Raji (cell line): ENCODE measurements around the gene MBP.
A peak's percentile ranks its signal among the peaks of the same experiment; 100 is the strongest.

Source experiments
- POLR2A ChIP-seq: IDR thresholded peaks from 2 replicates; pipeline ENCODE4 v1.6.1; 2011; ENCODE audit warnings: low read depth, low read length, control low read depth; ENCODE audit not compliant: insufficient read depth

The MBP gene

DNA sequence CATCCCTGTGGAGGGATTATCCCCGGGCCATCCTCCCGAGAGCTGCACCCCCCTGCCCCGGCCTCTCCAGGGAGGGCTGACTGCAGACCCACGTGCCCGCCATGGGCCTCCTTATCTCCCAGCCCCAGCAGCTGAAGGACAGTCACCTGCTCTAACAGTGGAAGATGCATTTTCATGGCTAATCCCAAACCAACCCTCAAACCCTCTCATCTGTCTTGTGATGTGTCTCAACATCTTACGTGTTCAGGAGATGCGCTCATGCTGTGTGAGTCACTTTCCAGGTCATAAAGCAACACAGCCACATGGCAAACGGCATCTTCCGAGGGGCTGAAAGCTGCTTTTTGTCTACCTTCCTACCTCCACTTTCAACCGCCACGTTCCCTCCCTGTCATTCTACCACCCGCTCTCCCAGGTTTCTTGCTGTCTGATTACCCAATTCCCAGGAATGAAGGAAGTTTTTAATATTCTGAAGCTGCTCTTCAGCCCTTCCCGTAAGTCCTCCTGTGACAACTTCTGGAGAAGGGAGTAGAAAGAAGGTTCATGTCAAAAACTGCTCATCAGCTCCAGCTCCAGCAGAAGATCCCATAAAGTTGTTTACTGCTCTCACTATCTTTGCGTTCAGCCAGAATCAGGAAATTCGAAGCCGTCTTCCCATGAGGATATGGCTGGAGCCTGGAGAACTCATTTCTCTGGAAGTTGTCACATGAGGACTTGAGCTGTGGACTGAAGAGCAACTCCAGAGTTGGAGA lies 54.5 kb downstream of the MBP start:
- TF ChIP-seq POLR2A: no peak

DNA sequence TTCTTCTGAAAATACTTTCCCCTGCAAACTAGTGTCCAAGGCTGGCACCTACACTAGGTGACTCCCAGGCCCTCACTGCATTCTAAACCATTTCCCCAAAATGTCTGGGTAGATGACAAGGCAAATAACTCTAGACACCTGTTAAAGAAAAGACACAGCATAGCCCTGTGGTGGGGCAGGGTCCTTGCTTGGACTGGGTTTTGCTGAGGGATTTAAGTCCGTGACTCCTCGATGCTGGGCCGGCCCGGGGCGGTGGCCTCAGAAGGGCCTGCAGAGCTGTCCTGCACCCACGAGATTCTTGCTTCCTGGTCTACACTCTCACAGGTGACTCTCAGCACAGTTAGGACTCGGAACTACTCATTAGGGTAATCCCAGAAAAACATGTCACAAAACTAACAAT lies 55.2 kb downstream of the MBP start:
- TF ChIP-seq POLR2A: no peak

DNA sequence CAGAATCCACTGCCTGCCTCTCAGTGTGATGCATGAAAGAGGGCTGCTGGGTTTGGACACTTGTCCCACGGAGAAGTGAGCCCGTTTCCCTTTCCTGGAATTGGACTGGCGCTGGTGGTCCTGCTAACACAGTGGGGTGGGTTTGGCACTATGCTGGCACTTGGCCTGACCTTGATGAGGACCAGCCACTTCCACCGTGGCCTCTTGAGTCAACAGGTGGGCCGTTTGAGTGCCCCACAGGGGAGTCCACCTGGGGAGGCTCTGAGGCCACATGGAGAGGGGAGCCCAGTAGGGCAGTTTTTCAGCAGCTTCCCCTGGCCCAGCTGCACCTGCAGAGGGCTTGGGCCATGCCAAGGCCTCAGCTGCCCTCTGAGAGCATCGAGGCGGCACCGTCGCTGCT lies 56.5 kb downstream of the MBP start:
- TF ChIP-seq POLR2A: no peak

DNA sequence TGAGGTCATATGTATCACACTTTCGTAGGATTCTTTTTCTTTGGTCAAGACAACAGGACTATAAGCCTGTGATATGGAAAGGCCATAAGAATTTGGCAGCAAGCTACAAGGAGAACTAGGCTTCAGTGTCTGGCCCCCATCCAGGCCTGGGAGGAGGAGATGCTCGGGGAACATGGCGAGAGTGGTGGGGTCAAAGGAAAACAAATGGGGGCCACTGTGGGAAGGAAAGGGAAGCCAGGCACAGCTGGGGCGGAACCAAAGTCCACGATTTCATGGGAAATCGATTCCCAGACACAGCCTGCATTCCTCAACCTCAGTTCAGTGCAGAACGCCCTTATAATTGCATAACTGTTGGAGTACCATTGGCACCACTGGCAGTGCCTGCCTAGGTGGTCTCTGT lies 58.2 kb downstream of the MBP start:
- no peak for TF ChIP-seq POLR2A

DNA sequence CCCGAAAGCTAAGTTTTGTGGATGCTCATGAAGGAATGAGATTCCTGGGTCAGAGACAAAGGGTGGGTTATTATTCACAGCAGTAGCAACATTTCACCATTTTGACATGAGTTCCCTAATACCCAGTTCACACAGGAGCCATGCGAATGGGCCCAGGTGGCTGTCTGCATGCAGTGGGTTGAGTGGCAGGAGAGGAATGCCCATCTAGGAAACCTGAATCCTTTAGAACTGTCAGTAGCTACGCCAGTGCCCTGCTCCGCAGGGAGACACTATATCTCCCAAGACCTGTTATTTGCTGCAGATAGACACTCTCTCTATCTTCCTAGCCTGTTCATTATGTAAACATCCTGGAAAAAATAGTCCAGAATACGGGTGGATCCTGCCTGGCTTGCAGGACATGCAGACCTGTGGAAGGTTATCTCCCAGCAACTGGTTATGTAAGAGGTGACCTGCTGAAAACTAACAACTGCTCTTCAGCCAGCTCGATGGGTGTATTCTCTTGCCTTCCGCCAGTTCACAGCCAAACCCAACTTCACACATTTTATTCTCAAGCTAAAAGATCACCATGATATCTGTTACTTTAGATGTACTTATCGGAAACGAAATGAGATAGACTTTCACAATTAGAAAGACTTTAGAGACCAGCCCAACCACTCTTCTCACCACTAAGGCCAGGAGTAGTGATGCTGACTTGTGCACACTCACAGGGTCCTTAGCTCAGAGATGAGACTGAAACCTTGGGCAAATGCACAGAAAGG lies 59.1 kb downstream of the MBP start:
- TF ChIP-seq POLR2A: no peak

DNA sequence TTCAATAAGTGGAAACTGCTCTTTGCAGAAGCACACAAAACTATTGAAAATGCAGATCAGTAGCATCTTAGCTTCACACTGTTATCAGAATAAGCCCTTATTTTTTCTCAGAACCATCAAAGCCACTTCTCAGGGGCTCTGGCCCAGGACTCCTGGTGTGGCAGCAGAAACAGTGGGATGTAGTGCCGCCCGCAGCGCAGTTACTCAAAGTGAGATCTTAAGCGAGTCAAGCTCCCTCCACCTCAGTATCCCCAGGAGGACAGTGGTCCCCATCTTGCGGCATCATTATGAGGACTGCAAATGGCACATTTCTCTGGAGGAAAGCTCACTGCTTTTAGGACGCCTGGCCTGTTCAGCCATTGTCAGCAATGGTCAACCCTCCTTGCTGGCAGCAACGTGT lies 60.0 kb downstream of the MBP start:
- TF ChIP-seq POLR2A: no peak

DNA sequence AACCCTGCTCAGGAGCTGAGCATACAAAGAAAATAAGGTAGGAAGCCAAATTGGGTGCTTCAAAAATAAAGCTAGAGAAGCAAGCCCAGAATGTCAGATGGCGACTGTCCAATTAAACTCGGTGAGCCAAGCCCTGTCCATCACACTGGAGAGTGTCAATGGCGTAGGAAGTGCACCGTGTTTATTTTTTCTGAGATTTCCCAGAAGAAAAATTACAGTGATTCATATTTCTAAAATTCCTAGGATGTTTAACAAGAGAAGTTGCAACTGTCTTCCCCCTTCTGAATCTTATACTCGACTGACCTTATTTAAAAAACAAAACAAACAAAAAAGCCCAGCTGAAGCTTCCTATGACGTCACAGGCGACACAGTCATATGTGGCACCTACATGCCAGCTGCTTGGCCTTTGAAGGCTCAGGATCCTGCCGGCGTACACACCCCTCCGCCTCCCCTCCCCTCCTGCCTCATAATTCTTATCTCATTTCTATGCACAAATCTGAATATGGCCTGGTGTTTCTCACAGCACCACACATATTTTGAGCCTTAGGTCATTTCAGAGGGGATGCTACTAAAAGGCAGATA lies 60.8 kb downstream of the MBP start:
- no peak for TF ChIP-seq POLR2A

DNA sequence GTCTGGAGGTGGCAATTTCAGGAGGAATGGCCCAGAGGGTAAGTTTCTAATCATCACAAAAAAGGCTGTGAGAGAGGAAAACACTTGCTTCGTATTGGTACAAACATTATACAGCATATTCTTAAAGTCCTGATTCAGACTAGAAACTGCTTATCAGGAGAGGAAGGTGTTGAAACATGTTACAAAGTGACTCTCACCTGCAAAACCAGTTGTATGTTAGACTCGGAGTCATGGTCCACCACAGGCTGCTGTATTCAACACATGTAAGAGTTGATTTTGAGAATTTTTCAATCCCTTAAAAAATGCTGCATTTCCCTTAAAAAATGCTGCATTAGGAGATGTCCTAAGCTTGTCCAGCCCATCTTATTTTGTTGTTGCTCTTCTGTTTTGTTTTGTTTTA lies 61.5 kb downstream of the MBP start:
- TF ChIP-seq POLR2A: no peak

DNA sequence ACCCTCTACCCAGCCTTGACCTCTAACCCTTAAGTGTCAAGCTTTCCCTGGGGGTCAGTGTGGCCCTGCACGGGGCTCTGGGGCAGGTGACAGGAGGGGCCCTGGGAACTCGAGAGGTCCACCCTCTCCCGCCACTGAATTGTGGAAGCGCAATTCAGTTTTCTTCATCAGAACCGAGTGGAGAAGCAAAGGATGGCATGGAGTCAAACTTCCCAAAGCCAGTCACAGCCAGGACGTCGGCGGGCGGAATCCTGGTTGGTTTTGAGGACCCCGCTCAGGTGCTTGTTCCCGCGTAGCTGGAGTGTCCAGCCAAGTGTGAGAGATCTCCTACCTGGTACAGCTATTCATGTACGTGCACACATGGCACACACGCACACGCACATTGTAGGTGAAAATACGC lies 62.0 kb downstream of the MBP start:
- no peak for TF ChIP-seq POLR2A

DNA sequence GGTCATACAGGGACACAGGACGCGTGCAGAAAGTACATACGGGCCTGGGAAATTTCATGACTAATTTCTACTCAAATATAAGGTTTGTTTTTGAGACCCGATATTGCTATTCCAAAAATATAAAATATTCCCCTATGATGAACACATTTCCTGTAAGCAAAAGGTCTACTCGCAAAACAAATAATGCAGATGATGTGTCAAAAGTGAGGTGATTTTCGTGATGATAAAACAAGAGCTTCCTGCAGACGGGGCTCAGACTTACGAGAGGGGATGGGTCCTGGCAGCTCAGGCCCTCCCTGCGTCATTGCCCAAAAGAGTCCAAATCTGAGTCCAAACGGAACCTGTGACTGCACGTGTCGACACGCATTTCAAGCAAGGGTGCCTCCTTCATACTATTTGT lies 62.7 kb downstream of the MBP start:
- TF ChIP-seq POLR2A: no peak

DNA sequence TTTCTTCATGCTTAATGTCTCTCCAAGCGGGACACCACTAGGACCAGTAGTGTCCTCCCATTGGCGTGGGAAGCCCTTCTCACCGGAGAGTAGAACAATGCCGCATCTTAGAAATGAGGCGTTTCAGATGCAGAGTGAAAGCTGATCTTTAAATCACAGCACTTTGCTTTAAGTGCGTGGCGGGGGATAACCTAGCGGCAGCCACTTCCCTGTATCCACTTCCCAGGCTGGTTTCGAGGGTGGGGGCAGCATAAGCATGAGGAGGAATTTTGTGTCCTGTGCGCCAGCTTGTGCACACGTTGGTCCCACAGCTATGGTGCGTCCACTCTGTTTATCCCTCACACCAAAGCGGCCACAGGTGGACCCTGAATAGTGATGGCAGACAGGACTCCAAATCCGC lies 63.1 kb downstream of the MBP start:
- no peak for TF ChIP-seq POLR2A

DNA sequence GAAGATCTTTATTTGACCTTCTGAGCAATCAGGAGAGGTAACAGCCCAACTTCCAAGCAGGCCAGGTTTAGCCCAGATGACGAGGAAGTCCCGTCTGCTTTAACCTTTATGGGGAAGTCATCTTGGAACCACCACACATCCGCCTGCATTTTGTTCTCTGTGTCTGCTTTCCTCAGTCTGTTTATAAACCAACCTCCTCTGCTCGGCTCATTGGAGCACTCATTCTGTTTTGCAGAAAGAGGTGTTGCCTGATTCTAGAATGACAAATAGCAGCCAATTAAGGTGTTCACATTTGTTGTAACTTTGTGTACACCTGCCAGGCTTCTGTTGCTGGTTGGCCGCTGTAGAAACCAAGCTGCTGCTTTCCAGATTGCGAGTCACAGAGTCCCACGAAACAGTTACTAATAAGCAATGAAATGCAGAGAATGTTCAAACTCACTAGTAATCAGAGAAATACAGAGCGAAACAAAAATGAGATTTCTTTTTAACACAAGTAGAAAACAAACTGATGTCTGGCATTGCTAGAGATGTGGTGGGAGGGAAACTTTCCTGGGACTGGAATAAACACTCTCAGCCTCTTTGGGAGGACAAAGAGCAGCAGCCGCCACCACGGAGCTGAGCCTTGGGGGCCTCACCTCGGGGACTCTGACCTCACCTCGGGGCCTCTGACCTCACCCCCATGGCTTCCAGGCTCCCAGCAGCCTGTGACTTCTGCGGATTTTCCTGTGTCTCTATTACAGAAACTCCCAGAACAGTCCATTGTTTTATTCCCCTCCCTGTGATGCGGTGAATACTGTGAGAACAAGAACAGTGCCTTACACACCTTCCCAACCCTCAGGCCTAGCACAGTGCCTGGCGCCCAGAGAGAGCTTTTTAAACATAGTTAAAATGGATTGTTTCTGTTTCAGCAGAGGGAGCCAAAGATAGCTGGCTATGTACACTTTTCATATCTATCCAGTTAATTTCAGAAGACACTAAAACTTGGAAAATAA lies 64.0 kb downstream of the MBP start:
- peak; percentile 40; the same call in 1 of the 2 replicates for TF ChIP-seq POLR2A

DNA sequence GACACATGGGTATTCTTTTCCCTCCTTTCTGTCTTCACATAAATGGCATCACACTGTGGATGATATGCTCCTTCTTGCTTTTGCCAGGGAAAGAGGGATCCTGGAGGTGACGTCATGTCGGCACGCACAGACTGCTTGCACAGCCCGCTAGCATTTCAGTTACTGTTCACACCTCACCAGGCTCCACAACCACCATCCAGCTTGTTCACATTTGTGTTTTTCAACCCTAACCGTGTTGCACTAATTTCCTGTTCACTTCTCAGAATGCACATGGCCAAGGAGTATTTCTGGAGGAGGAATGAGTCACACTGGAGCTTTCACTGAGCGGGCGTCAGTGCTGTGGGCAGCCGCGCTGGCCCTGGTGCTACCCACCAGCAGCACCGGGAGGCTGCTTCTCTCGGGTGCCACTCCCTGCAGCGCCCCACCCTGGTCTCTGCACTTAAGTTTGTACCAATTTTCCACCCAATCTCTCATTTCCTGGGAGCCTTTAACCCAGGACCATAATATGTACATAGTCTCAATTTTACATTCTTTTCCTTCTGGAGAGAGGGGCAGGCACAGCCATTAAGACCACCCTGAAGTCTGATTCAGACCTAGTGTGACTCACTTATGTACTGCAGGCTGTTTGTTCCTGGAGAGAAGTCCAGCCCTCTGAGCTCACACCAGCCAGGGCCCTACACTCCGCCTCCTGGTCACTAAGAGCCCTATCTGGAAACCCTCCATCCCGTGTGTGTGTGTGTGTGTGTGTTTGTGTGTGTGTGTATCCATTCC lies 65.1 kb downstream of the MBP start:
- TF ChIP-seq POLR2A: no peak

DNA sequence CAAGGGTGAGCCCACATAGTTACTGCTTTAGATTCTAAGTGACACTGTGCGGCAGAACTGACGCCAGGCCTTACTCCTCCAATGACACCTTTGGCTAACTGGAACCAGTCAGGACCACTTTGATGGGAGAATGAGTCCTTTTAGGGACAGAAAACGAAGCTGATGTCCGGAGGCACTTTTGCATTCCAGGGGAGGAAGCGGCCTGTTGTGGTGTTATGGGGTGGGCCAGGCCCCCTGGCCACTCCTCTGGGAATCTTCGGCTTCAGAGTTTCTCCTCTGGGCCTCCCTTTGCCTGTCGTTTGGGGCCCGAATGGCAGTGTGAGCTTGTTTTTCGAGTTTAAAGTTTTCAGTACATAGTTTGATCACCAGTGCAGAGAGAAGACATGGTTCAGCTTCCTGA lies 65.9 kb downstream of the MBP start:
- TF ChIP-seq POLR2A: no peak
